GM18508 (cell line): ENCODE measurements around the gene ACKR2.

Experiments used
- ATAC-seq: cut with Tn5 transposase; IDR thresholded peaks from one replicate; pipeline ENCODE4 v1.9.1; 2021; ENCODE audit warnings: moderate number of reproducible peaks; ENCODE audit not compliant: insufficient read depth, unreplicated experiment

Gene ACKR2

DNA sequence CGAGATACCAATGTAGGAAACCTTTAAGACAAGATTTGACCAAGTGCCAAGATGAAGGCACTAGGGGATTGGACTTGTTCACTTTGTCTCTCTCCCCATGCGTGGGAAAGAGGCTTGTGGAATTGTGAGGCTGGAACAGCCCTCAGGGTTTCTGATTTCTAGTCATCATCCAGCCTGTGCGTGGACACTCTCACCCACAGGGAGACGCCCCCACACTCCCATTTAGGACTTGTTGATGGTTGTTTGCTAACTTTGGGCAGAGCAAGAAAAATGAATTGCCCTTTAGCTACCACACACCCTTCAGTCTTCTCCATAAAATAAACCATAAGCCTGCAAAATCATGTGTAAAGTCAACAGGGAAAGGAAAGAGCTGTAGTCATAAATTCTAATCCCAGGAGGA is 18.4 kb downstream of the ACKR2 start:
- ATAC-seq, result no peak

DNA sequence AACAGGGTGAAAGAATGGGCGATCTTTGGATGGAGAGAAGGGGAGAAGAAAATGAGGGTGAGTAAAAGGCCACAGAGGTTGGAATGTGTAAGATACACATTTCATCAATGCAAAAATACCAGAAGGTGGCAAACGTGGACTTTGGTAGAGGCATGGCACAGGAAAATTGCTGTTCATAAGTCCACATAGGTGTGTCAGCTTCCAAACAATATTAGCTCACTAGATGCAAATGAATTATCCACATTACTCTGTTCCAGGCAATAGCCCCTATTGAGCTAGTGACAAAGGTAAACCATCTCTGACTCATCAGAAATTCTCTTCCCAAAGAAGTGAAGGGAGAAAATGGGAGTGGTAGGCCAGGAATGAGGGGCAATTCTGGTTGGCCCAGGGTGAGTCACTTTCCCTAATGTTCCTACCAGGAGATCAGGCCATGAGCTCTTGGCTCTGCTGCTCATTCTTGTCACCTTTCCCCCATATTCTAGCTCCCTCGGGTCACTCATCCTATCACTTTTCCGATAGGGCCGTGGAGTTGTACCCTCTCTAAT is 19.9 kb downstream of the ACKR2 start:
- ATAC-seq, result no peak

DNA sequence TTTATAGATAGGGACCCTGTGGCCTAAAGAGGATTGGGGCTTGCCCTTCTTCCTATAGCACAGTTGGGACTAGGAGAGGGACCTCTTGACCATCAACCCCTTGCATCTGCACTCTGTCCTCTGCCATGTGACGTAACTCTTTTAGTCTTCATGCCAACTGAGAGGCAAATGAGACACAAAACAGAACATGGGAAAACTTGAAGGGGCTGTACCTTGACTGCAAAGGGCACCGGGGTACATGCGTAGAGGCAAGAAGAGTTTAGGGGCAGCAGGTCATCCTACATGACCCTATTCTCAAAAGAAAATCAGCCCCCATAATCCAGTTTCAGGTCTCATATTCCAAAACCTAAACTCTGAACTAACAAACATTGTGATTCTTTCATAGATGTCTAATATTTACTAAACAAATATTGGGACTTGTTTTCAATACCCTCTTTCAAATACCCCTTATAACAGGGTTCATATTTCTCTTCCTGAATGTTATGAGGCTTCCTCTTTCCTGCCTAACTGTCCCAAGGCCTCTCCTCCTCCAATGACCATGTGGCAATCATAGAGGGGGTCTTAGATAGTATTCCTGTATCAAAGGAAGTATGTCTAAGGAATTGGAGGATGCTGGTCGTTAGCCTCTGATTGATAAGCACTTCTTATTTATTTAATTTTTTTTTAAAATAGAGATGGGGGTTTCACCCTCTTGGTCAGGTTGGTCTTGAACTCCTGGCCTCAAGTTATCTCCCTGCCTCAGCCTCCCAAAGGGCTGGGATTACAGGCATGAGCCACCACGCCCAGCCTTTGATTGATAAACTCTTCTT is 20.6 kb downstream of the ACKR2 start:
- no peak for ATAC-seq

DNA sequence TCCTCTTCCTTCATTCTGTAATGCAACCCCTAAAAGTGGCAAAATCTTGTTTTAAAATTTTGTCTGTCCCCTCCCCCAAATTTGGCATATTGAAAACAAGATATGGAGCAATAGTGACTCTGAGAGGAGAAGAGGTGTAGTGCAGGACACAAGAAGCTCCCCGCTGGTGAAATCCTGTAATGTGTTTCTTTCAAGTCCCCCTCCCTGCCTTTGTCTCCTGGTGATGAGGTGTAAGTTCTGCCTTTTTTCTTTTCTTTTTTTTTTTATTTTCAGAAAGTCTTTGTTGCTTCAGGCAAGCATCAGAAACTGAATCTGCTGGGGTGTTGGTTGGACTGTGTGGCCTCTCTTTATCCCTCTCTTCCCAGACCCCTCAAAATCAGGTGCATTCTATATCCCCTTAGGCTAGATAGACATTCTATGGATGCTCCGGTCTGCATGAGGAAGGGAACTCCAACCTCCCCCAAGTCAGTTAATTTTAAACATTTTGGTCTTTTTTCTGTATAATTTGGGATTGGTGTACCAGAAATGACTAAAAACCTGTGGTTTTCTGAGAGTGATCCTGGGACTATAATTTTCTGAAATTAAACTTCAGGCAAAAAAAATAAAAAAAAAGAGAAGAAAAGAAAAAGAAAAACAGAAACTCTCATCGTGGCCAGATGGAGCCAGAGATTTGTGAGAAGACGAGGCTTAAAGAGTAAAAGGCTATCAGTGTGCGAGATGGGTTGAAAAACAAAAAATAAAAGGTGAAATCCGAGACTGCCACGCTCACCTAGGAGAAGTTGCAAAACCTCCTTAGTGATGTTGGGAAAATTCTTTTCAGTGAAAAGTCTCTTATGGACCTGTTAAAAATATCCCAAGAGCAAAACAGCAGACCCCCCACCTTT is 21.4 kb downstream of the ACKR2 start:
- ATAC-seq, result no peak

DNA sequence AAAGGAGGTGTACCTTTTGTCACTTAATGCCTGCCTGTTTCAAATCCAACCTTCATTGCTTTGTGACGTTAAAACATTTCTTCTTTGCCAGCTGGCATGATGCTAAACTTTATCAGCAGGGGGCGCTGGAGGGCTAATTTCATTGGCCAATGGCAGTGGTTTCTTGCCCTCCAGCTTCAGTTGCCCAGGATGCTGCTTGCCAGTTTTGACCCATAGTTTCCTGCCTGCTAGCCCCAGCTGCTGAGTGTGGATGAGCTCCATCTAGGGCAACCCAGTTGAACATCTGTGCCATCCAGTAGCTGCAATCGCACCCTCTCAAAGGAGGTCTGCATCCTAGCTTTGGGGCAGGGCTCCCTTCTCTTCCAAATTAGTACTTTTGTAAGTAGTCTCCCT is 22.1 kb downstream of the ACKR2 start:
- ATAC-seq, result no peak

GRCh38 chr3:42836150-42837123 is 27.2 kb downstream of the ACKR2 start:
- no peak for ATAC-seq

GRCh38 chr3:42838571-42838970 is 29.3 kb downstream of the ACKR2 start:
- no peak for ATAC-seq

DNA sequence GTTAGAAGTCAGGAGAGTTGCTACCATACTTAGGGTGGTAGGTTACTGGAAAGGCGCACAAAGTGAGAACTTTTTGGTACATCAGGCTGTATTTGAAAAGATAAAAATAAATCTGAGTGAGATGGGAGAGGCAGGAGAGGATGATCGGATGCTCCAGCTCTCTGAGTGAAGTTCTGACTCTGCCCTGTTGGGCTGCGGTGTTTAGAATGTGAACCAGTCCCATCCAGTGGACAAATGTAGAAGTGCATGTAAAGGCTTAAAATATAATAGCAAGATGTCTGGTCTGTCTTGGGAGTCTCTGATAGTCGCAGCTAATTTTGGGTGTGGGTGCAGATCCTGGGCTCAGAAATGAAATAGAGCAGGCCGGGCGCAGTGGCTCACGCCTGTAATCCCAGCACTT is 30.4 kb downstream of the ACKR2 start:
- ATAC-seq, result no peak

GRCh38 chr3:42841332-42841731 is 32.1 kb downstream of the ACKR2 start:
- ATAC-seq, result no peak

GRCh38 chr3:42843713-42844411 is 34.6 kb downstream of the ACKR2 start:
- ATAC-seq, result no peak

GRCh38 chr3:42844412-42844713 is 35.1 kb downstream of the ACKR2 start:
- ATAC-seq, result no peak

DNA sequence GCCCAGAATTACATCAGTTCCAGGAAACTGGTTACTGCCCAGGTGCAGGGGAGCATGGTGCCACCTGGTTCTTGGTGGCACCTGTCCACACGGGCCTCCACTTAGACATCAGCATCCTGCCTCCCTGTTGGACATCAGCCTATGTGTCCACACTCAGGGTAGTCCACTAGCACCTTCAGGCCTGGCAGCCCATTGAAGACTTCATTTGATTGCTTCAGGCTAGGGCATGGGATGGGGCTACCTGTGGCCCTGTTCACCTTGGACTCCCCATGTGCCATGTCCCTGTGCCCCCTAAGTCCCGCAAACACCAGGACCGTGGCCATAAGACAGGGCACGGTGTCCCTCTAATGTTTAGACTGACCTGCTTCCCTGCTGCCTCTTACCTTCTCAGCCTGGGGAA is 35.6 kb downstream of the ACKR2 start:
- no peak for ATAC-seq

- ATAC-seq, result no peak
These were observed 37.7 kb downstream of the ACKR2 start for GRCh38 chr3:42846685-42847522.

GRCh38 chr3:42847731-42848130 is 38.5 kb downstream of the ACKR2 start:
- no peak for ATAC-seq

DNA sequence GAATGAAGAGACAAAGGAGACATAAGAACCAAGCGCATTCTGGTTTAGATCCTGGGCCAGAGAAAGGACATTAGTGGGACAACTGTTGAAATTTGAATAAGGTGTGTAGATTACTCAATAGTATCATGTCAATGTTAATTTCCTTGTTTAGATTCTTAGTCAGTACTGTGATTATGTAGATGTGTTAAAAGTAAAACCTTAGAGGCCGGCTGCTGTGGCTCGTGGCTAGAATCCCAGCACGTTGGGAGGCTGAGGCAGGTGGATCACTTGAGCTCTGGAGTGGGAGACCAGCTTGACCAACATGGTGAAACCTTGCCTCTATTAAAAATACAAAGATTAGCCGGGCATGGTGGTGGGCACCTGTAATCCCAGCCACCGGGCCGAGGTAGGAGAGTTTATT is 39.8 kb downstream of the ACKR2 start:
- no peak for ATAC-seq

DNA sequence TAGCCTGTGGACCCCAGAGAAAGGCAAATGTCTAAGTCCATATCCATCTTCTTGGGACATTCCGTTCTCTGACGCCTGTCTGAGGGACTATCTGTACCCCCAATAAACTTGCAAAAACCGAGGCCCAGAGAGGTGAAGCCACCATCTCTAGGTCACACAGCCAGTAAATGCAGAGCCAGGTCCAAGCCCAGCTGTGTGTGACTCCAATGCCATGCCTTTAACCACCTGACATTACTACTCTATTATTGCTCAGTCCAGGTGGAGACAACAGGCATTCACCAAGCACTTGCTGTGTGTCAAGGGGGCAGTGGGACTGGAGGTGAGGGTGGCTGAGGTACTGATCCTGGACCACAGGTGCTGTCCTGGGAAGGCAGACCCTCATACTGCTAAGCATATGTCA is 41.0 kb downstream of the ACKR2 start:
- no peak for ATAC-seq

DNA sequence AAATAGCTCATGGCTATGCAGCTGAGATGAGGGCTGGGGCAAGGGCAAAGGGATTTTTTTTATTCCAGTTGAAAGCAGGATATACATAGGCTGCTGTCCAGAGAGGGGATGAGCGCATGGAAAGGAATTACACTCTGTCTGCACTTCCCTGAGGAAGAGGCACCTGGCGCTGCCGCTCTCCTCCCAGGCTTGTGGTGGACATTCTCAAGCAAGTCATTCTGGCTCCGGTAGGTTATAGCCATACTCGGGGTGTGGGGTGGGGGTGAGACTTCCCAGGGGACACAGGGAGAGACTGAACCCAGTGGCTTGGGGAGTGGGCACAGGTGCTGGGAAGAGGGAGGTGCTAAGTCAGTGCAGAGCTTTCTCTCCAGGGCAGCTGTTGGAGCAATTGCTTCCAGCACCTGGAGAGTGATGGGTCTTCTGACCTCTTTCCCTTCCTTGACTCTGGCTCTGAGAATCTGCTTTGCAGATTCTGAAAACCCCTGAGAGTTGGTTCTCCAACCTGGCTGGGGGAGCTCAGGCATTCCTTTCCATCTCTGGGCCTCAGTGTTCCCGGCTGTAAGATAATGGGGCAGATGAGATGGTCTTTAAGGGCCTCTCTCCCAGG is 42.1 kb downstream of the ACKR2 start:
- no peak for ATAC-seq

- no peak for ATAC-seq
These were observed 43.2 kb downstream of the ACKR2 start for GRCh38 chr3:42852441-42852840.
